Astrocyte (in vitro differentiated cells and primary cell): ENCODE data around the gene ESPNL. TPM values are rescaled to one million over a fixed set of nuclear protein-coding genes. Genes with fewer than 3 reads are reported as not detected.

ENCODE experiments used
- DNase-seq: peaks from one replicate; pipeline ENCODE4 v3.0.0-alpha.2; 2010; ENCODE audit warnings: low read depth
- FAIRE-seq: peaks from 2 replicates; lab custom pipeline; 2011; peaks lifted over from hg19 to GRCh38; lab: Jason Lieb, UNC
- H2AFZ ChIP-seq: 2 replicates; pipeline ENCODE4 v1.6.0; 2012; ENCODE audit warnings: low read depth, low read length, inconsistent platforms
- H3K27ac ChIP-seq: 2 replicates; pipeline ENCODE4 v1.5.1; 2011; ENCODE audit warnings: low read depth, low read length, inconsistent platforms
- H3K27me3 ChIP-seq: 2 replicates; pipeline ENCODE4 v1.6.0; 2011; ENCODE audit warnings: low read length, inconsistent platforms; ENCODE audit not compliant: insufficient read depth
- H3K36me3 ChIP-seq: 2 replicates; pipeline ENCODE4 v1.5.1; 2011; ENCODE audit warnings: low read length, inconsistent platforms; ENCODE audit not compliant: insufficient read depth
- H3K4me1 ChIP-seq: 2 replicates; pipeline ENCODE4 v1.5.1; 2011; ENCODE audit warnings: low read length, inconsistent platforms; ENCODE audit not compliant: insufficient read depth
- H3K4me2 ChIP-seq: 2 replicates; pipeline ENCODE4 v1.6.0; 2012; ENCODE audit warnings: low read length, inconsistent platforms
- H3K4me3 ChIP-seq: 2 replicates; pipeline ENCODE4 v1.5.1; 2011; ENCODE audit warnings: low read depth, mild to moderate bottlenecking, low read length, inconsistent platforms; ENCODE audit not compliant: insufficient read depth
- H3K79me2 ChIP-seq: 2 replicates; pipeline ENCODE4 v1.6.0; 2012; ENCODE audit warnings: mild to moderate bottlenecking, low read length, inconsistent platforms; ENCODE audit not compliant: insufficient read depth
- H3K9ac ChIP-seq: 2 replicates; pipeline ENCODE4 v1.6.0; 2012; ENCODE audit warnings: mild to moderate bottlenecking, low read length, inconsistent platforms
- H3K9me3 ChIP-seq: 2 replicates; pipeline ENCODE4 v1.5.1; 2012; ENCODE audit warnings: low read depth, mild to moderate bottlenecking, low read length, inconsistent platforms; ENCODE audit not compliant: insufficient read depth
- H4K20me1 ChIP-seq: 2 replicates; pipeline ENCODE4 v1.6.0; 2012; ENCODE audit warnings: low read length, inconsistent platforms; ENCODE audit not compliant: insufficient read depth
- H3K27ac Mint-ChIP-seq: one replicate; pipeline ENCODE4 v1.8.0; 2021; ENCODE audit warnings: mild to moderate bottlenecking, mixed read lengths; ENCODE audit not compliant: unreplicated experiment
- H3K27me3 Mint-ChIP-seq: one replicate; pipeline ENCODE4 v1.8.0; 2021; ENCODE audit warnings: low read depth, mixed read lengths; ENCODE audit not compliant: unreplicated experiment
- H3K36me3 Mint-ChIP-seq: one replicate; pipeline ENCODE4 v1.8.0; 2021; ENCODE audit warnings: low read depth, mixed read lengths; ENCODE audit not compliant: unreplicated experiment
- H3K4me1 Mint-ChIP-seq: one replicate; pipeline ENCODE4 v1.8.0; 2021; ENCODE audit warnings: low read depth, mixed read lengths; ENCODE audit not compliant: unreplicated experiment
- H3K4me3 Mint-ChIP-seq: one replicate; pipeline ENCODE4 v1.8.0; 2021; ENCODE audit warnings: mild to moderate bottlenecking, moderate library complexity, mixed read lengths; ENCODE audit not compliant: unreplicated experiment
- H3K9me3 Mint-ChIP-seq: one replicate; pipeline ENCODE4 v1.8.0; 2021; ENCODE audit warnings: mild to moderate bottlenecking, mixed read lengths; ENCODE audit not compliant: unreplicated experiment
- EZH2 ChIP-seq: IDR thresholded peaks from 2 replicates; pipeline ENCODE4 v1.6.1; 2012; ENCODE audit warnings: mild to moderate bottlenecking, low read length, inconsistent platforms; ENCODE audit not compliant: insufficient read depth
- total RNA-seq: library from RNA; stranded (reverse); gene quantifications from 2 replicates; pipeline ENCODE4 v1.2.1, GENCODE V29; 2021
- TF ChIP-seq, protein P1 (sequence below): IDR thresholded peaks from 2 replicates; pipeline ENCODE4 v1.5.1; 2011; ENCODE audit warnings: low read depth, mild to moderate bottlenecking, inconsistent platforms, low read length, moderate library complexity; ENCODE audit not compliant: insufficient read depth

Gene ESPNL
- total RNA-seq, 1 donor from 2014 or later = not detected

DNA sequence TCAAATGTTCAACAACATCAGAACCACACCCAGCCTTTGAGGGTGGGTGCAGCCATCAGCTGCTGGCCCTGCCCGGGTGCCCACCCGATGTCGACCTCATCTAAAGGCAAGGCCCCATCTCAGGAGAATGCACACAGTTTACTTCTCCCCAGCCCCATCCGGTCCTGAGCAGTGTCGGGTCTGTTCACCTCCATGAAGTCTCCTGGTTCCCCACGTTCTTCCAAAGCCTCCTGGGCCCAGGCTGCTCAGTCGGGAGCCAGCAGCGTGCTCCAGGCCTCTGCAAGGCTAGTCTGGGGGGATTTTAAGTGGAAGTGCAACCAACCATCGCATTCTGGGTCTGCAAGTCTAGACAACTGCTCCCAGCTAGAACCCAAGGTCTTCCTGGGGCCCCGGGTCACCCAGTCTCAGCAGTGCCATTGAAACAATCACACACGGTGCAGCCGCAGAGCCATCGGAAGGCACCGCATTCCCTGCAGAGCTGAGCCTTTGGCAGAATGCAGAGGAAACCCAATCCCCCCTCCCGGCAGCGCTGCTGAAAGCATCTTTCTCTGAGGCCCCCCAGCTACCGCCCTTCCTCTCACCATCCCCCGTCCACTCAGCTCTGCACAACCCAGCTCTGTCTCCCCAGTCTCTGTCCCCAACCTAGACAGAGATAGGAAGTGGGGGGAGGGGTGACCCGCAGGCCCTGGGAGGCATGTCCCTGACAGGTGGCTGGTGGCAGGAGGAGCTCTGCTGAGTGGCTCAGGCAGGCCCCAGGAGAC is 8.5 kb downstream of the ESPNL start:
- no peak overlapping the region for H3K27ac Mint-ChIP-seq
- TF ChIP-seq, protein P1, sequence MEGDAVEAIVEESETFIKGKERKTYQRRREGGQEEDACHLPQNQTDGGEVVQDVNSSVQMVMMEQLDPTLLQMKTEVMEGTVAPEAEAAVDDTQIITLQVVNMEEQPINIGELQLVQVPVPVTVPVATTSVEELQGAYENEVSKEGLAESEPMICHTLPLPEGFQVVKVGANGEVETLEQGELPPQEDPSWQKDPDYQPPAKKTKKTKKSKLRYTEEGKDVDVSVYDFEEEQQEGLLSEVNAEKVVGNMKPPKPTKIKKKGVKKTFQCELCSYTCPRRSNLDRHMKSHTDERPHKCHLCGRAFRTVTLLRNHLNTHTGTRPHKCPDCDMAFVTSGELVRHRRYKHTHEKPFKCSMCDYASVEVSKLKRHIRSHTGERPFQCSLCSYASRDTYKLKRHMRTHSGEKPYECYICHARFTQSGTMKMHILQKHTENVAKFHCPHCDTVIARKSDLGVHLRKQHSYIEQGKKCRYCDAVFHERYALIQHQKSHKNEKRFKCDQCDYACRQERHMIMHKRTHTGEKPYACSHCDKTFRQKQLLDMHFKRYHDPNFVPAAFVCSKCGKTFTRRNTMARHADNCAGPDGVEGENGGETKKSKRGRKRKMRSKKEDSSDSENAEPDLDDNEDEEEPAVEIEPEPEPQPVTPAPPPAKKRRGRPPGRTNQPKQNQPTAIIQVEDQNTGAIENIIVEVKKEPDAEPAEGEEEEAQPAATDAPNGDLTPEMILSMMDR = no peak
- no peak for TF ChIP-seq EZH2
- peaks cover 6% of the 10 kb centered on the region for H3K9me3 ChIP-seq
- no peak for FAIRE-seq
- no peaks in the 10 kb centered on the region for H3K36me3 Mint-ChIP-seq
- no peak for DNase-seq
- no peak overlapping the region for H3K27ac ChIP-seq
- no peaks in the 10 kb centered on the region for H3K79me2 ChIP-seq
- H3K4me1 ChIP-seq = no peaks in the 10 kb centered on the region
- peaks cover 4% of the 10 kb centered on the region for H3K4me1 Mint-ChIP-seq
- H3K9me3 Mint-ChIP-seq = peaks cover 11% of the 10 kb centered on the region
- no peak overlapping the region for H3K9ac ChIP-seq
- H3K4me2 ChIP-seq = no peak overlapping the region
- no peaks in the 10 kb centered on the region for H4K20me1 ChIP-seq
- H3K36me3 ChIP-seq = no peaks in the 10 kb centered on the region
- H3K27me3 ChIP-seq = peaks cover 2% of the 10 kb centered on the region
- H2AFZ ChIP-seq = no peak overlapping the region
- no peak overlapping the region for H3K4me3 ChIP-seq
- peaks cover 8% of the 10 kb centered on the region for H3K27me3 Mint-ChIP-seq
- H3K4me3 Mint-ChIP-seq = no peak overlapping the region

DNA sequence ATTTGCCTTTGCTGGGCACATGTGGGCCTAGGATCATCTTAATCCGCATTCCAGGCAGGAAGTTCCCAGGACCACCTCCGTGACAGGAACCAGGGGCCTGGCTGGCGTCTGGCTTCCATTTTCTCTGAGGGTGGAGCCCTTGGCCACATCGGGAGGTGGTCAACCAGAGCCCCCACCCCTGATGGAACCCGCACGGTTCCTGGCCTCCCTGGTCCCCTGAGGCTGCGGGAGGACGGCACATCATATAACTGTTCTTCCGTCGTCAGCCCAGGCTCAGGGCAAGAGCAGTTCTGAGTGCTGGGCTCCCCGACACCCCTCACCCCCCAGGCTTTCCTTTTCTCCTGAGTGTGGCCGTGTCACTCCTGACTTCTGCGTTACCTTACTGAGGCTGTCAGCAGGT is 13.5 kb downstream of the ESPNL start:
- H3K27ac Mint-ChIP-seq = no peak overlapping the region
- Histone ChIP-seq H3K9ac (no peak overlapping the region), H3K9me3 (peaks cover 9% of the 10 kb centered on the region), H3K27me3 (peaks cover 2% of the 10 kb centered on the region), H3K4me2 (no peak overlapping the region), H3K4me3 (no peak overlapping the region), H3K4me1 (peaks cover 3% of the 10 kb centered on the region), H3K36me3 (no peaks in the 10 kb centered on the region), H2AFZ (no peak overlapping the region), H3K79me2 (no peaks in the 10 kb centered on the region), H3K27ac (no peak overlapping the region), H4K20me1 (no peaks in the 10 kb centered on the region)
- FAIRE-seq (no peak), DNase-seq (no peak)
- no peak overlapping the region for H3K4me3 Mint-ChIP-seq
- H3K36me3 Mint-ChIP-seq = peaks cover 4% of the 10 kb centered on the region
- no peak for TF ChIP-seq EZH2
- TF ChIP-seq, protein P1 = no peak
- peaks cover 18% of the 10 kb centered on the region for H3K9me3 Mint-ChIP-seq
- H3K4me1 Mint-ChIP-seq = peaks cover 2% of the 10 kb centered on the region
- H3K27me3 Mint-ChIP-seq = peaks cover 22% of the 10 kb centered on the region

DNA sequence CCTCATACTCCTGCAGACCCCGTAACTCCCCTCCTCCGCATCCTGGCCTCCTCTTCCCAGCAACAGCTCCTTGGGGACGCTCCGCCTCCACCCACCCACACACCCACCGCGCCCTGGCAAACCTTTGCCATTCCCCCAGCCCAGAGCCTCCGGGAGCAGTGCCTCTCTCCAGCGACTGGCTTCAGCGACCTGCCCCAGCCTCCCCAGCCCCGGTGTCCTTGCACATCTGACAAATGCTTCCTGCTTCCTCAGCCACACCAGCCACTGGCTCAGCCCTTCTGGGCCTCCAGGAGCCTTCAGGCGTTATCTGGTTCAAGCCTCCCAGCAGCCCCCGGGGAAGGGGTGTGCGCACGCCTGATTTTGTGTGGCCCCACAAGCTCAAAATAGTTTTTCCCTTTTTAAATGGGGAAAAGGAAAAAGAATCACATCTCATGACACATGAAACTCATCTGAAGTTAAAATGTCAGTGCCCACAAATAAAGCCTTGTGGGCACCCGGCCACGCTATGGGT is 14.2 kb downstream of the ESPNL start:
- Histone ChIP-seq H2AFZ (no peak overlapping the region), H3K36me3 (no peaks in the 10 kb centered on the region), H3K4me1 (peaks cover 3% of the 10 kb centered on the region), H3K9ac (no peak overlapping the region), H4K20me1 (no peaks in the 10 kb centered on the region), H3K27ac (no peak overlapping the region), H3K79me2 (no peaks in the 10 kb centered on the region), H3K4me3 (no peak overlapping the region), H3K4me2 (no peak overlapping the region), H3K9me3 (peaks cover 12% of the 10 kb centered on the region), H3K27me3 (peaks cover 2% of the 10 kb centered on the region)
- no peak overlapping the region for H3K27ac Mint-ChIP-seq
- no peaks in the 10 kb centered on the region for H3K4me1 Mint-ChIP-seq
- FAIRE-seq (no peak), DNase-seq (no peak)
- H3K9me3 Mint-ChIP-seq = peaks cover 18% of the 10 kb centered on the region
- no peak overlapping the region for H3K4me3 Mint-ChIP-seq
- H3K27me3 Mint-ChIP-seq = peaks cover 22% of the 10 kb centered on the region
- no peak for TF ChIP-seq EZH2
- TF ChIP-seq, protein P1 = no peak
- peaks cover 4% of the 10 kb centered on the region for H3K36me3 Mint-ChIP-seq
